Calu3 (cell line): ENCODE data around the gene NABP1. TPM values are rescaled to one million over a fixed set of nuclear protein-coding genes. Genes with fewer than 3 reads are reported as not detected.

ENCODE experiments used
- BruUV-seq: library from RNA; stranded (reverse); fragments of 400-500 nt; replicated peaks from 2 replicates; lab custom pipeline; 2021; lab: Mats Ljungman, UMichigan
- CTCF ChIA-PET: fragments of 300-600 bp; sonication (Branson Sonifier 250); formaldehyde crosslinking; loops from one replicate; lab custom pipeline; 2022; ENCODE audit warnings: antibody characterized with exemption; lab: Charles Lee
- DNase-seq: peaks from one replicate; pipeline ENCODE4 v3.0.0; 2022
- H3K27ac Mint-ChIP-seq: one replicate; pipeline ENCODE4 v1.8.0; 2022; ENCODE audit warnings: mixed read lengths; ENCODE audit not compliant: unreplicated experiment
- H3K27me3 Mint-ChIP-seq: one replicate; pipeline ENCODE4 v1.8.0; 2022; ENCODE audit warnings: mixed read lengths; ENCODE audit not compliant: unreplicated experiment
- H3K36me3 Mint-ChIP-seq: one replicate; pipeline ENCODE4 v1.8.0; 2022; ENCODE audit warnings: mild to moderate bottlenecking, moderate library complexity, mixed read lengths; ENCODE audit not compliant: insufficient read depth, unreplicated experiment
- H3K4me1 Mint-ChIP-seq: one replicate; pipeline ENCODE4 v1.8.0; 2022; ENCODE audit warnings: mild to moderate bottlenecking, low read depth, mixed read lengths; ENCODE audit not compliant: unreplicated experiment
- H3K4me3 Mint-ChIP-seq: one replicate; pipeline ENCODE4 v1.8.0; 2022; ENCODE audit warnings: mild to moderate bottlenecking, low read depth, moderate library complexity, mixed read lengths; ENCODE audit not compliant: unreplicated experiment
- H3K9me3 Mint-ChIP-seq: one replicate; pipeline ENCODE4 v1.8.0; 2022; ENCODE audit warnings: low read depth, mixed read lengths; ENCODE audit not compliant: unreplicated experiment
- intact Hi-C: fragments of 100-400 bp; cut with micrococcal nuclease; formaldehyde crosslinking; loops from one replicate; pipeline ENCODE4 v1.10.0; 2022; ENCODE audit not compliant: unreplicated experiment
- total RNA-seq: library from RNA; stranded (reverse); gene quantifications from 2 replicates; pipeline ENCODE4 v1.2.3, GENCODE V29; 2022
- TF ChIP-seq, protein P1 (sequence below): fragments of 200-600 bp; IDR thresholded peaks from one replicate; pipeline ENCODE4 v1.8.0; 2022; ENCODE audit warnings: antibody characterized with exemption; ENCODE audit not compliant: unreplicated experiment

NABP1 gene
- total RNA-seq, 1 experiment from 2014 or later = 71.8 TPM

DNA sequence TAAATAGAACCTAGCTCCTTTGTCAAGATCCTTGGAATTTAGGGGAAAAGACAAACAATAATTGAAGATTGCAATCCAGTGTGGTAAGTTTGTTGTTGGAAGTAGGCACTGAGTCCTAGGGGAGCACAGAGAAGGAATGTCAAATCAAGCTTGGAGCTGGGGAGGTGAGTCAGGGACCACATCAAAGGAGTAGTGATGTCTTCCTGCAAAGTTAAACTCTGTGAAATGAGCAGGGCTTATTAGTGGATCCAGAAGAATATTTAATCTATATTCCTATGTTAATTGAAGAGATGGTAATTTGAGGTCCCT, 41.7 kb upstream of the NABP1 start:
- no peaks in the 10 kb centered on the region for H3K9me3 Mint-ChIP-seq
- H3K27ac Mint-ChIP-seq = peak overlapping the region; percentile 76

GRCh38 chr2:191636586-191636985, 41.4 kb upstream of the NABP1 start:
- Mint-ChIP-seq H3K4me1 (peaks cover 55% of the 10 kb centered on the region), H3K27ac (peak overlapping the region; percentile 76), H3K36me3 (peaks cover 6% of the 10 kb centered on the region), H3K9me3 (no peaks in the 10 kb centered on the region), H3K4me3 (no peak overlapping the region), H3K27me3 (no peaks in the 10 kb centered on the region)
- DNase-seq = no peak
- intact Hi-C loops = loop anchor here (5.0 kb wide), 1 partner anchor 64 kb away; no protein-coding TSS in a partner anchor
- BruUV-seq = no TSS peak
- CTCF ChIA-PET = interaction anchor here (0.5 kb wide), 1 partner anchor 13 kb away, joined by 3 read pairs; no protein-coding TSS in a partner anchor
- TF ChIP-seq, protein P1, sequence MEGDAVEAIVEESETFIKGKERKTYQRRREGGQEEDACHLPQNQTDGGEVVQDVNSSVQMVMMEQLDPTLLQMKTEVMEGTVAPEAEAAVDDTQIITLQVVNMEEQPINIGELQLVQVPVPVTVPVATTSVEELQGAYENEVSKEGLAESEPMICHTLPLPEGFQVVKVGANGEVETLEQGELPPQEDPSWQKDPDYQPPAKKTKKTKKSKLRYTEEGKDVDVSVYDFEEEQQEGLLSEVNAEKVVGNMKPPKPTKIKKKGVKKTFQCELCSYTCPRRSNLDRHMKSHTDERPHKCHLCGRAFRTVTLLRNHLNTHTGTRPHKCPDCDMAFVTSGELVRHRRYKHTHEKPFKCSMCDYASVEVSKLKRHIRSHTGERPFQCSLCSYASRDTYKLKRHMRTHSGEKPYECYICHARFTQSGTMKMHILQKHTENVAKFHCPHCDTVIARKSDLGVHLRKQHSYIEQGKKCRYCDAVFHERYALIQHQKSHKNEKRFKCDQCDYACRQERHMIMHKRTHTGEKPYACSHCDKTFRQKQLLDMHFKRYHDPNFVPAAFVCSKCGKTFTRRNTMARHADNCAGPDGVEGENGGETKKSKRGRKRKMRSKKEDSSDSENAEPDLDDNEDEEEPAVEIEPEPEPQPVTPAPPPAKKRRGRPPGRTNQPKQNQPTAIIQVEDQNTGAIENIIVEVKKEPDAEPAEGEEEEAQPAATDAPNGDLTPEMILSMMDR = no peak

More for the DNA sequence above, 41.7 kb upstream of the NABP1 start:
- Mint-ChIP-seq H3K4me3 (no peak overlapping the region), H3K36me3 (peaks cover 6% of the 10 kb centered on the region), H3K4me1 (peaks cover 59% of the 10 kb centered on the region), H3K27me3 (no peaks in the 10 kb centered on the region)
- TF ChIP-seq, protein P1 = no peak
- no TSS peak for BruUV-seq
- peak; percentile 33 for DNase-seq
- intact Hi-C loops = loop anchor here (5.0 kb wide), 1 partner anchor 64 kb away; no protein-coding TSS in a partner anchor
- CTCF ChIA-PET = interaction anchor here (0.5 to 1.0 kb wide), 2 partner anchors 12 to 16 kb away, joined by 3 read pairs; no protein-coding TSS in a partner anchor

- DNase-seq = no peak
- intact Hi-C loops = loop anchor here (1.0 to 5.0 kb wide), 2 partner anchors 20 to 65 kb away; no protein-coding TSS in a partner anchor
- Mint-ChIP-seq H3K4me3 (peak overlapping the region; percentile 32), H3K9me3 (no peaks in the 10 kb centered on the region), H3K4me1 (peaks cover 50% of the 10 kb centered on the region), H3K27ac (peak overlapping the region; percentile 76), H3K27me3 (no peaks in the 10 kb centered on the region), H3K36me3 (peaks cover 6% of the 10 kb centered on the region)
- TF ChIP-seq, protein P1 = no peak
- CTCF ChIA-PET = interaction anchor here (0.7 to 1.4 kb wide), 3 partner anchors 13 to 59 kb away, joined by 3 read pairs; no protein-coding TSS in a partner anchor
- TSS peak; percentile 76 for BruUV-seq
These were observed 40.5 kb upstream of the NABP1 start for GRCh38 chr2:191637182-191638078.

- peak overlapping the region; percentile 76 for H3K27ac Mint-ChIP-seq
- peaks cover 50% of the 10 kb centered on the region for H3K4me1 Mint-ChIP-seq
- BruUV-seq = no TSS peak
- H3K36me3 Mint-ChIP-seq = peaks cover 6% of the 10 kb centered on the region
- TF ChIP-seq, protein P1 = no peak
- no peak for DNase-seq
- H3K27me3 Mint-ChIP-seq = no peaks in the 10 kb centered on the region
- H3K4me3 Mint-ChIP-seq = peak overlapping the region; percentile 32
- CTCF ChIA-PET = interaction anchor here (0.7 to 1.4 kb wide), 5 partner anchors 14 to 60 kb away, joined by 3 to 5 read pairs (median 3); no protein-coding TSS in a partner anchor
- no peaks in the 10 kb centered on the region for H3K9me3 Mint-ChIP-seq
- intact Hi-C loops = loop anchor here (5.0 kb wide), 1 partner anchor 66 kb away; no protein-coding TSS in a partner anchor
These were observed 39.7 kb upstream of the NABP1 start for GRCh38 chr2:191638079-191638801.
